Activated naive CD8-positive, alpha-beta T cell (primary cell): ENCODE results near the gene OXA1L.

ENCODE experiments used
- H3K27ac Mint-ChIP-seq: one replicate; pipeline ENCODE4 v1.8.0; 2021; ENCODE audit warnings: mixed read lengths
- H3K27me3 Mint-ChIP-seq: one replicate; pipeline ENCODE4 v1.8.0; 2021; ENCODE audit warnings: mixed read lengths
- H3K36me3 Mint-ChIP-seq: one replicate; pipeline ENCODE4 v1.8.0; 2021; ENCODE audit warnings: mixed read lengths
- H3K4me1 Mint-ChIP-seq: one replicate; pipeline ENCODE4 v1.8.0; 2021; ENCODE audit warnings: low read depth, mixed read lengths
- H3K4me3 Mint-ChIP-seq: one replicate; pipeline ENCODE4 v1.8.0; 2021; ENCODE audit warnings: mild to moderate bottlenecking, mixed read lengths
- H3K9me3 Mint-ChIP-seq: one replicate; pipeline ENCODE4 v1.8.0; 2021; ENCODE audit warnings: low read depth, mixed read lengths

The OXA1L gene

DNA sequence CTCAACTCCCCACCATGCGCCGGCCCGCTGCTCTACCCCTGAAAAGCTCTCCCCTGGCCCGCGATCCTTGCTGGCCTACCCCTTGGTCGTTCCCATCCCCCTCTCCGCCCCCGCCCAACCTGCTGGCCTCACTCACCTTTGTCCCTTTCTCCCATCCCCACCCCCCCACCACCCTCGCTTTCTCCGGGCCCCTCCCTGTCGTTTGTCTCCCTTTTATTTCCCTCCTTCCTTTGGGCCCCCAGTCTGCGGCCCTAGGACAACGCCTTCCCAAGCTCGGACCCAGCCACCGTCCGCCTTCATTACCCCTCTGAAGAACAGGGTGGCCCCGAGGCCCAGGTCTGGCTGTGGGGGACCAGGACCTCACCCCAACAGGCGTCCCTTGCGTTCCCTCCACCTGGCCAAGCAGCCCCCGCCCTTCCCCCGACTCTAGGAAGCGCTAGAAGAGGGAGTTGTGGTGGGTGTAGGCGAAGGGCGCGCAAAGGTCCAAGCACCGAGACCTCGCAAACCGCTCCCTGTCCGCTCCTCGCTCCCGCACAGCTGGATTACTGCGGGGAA lies 55.6 kb downstream of the OXA1L start:
- Mint-ChIP-seq H3K27me3 (peaks cover 5% of the 10 kb centered on the region), H3K27ac (no peak overlapping the region), H3K4me1 (peaks cover 18% of the 10 kb centered on the region), H3K4me3 (no peak overlapping the region), H3K9me3 (no peaks in the 10 kb centered on the region), H3K36me3 (no peaks in the 10 kb centered on the region)
